Endodermal cell (in vitro differentiated cells): ENCODE measurements around the gene DGLUCY. TPM values are rescaled to one million over a fixed set of nuclear protein-coding genes. Genes with fewer than 3 reads are reported as not detected.
A peak's percentile ranks its signal among the peaks of the same experiment; 100 is the strongest.

ENCODE experiments used
- DNase-seq: peaks from one replicate; pipeline ENCODE4 v3.0.0-alpha.2; 2017
- H3K27ac ChIP-seq: 2 replicates; pipeline ENCODE4 v1.5.1; 2013; ENCODE audit warnings: mild to moderate bottlenecking, low read depth, low read length, moderate library complexity
- H3K27me3 ChIP-seq: 2 replicates; pipeline ENCODE4 v1.6.1; 2013; ENCODE audit warnings: mild to moderate bottlenecking, low read length, moderate library complexity; ENCODE audit not compliant: insufficient read depth, control insufficient read depth, poor library complexity, severe bottlenecking
- H3K36me3 ChIP-seq: 2 replicates; pipeline ENCODE4 v1.7.0; 2013; ENCODE audit warnings: mild to moderate bottlenecking, low read length, moderate library complexity; ENCODE audit not compliant: control insufficient read depth, insufficient read depth
- H3K4me1 ChIP-seq: one replicate; pipeline ENCODE4 v1.7.0; 2013; ENCODE audit warnings: low read length; ENCODE audit not compliant: control insufficient read depth, insufficient read depth
- H3K4me3 ChIP-seq: 2 replicates; pipeline ENCODE4 v1.5.1; 2013; ENCODE audit warnings: mild to moderate bottlenecking, low read length, moderate library complexity
- H3K9ac ChIP-seq: 2 replicates; pipeline ENCODE4 v1.6.1; 2013; ENCODE audit warnings: mild to moderate bottlenecking, low read length, moderate library complexity; ENCODE audit not compliant: poor library complexity, severe bottlenecking; ENCODE audit errors: extremely low read depth
- H3K9me3 ChIP-seq: 2 replicates; pipeline ENCODE4 v1.6.1; 2013; ENCODE audit warnings: mild to moderate bottlenecking, low read length, moderate library complexity; ENCODE audit not compliant: control insufficient read depth
- H3K27ac Mint-ChIP-seq: 2 replicates; pipeline ENCODE4 v1.8.0; 2020; ENCODE audit warnings: mixed read lengths
- H3K27me3 Mint-ChIP-seq: 2 replicates; pipeline ENCODE4 v1.8.0; 2021; ENCODE audit warnings: mild to moderate bottlenecking, mixed read lengths; ENCODE audit not compliant: insufficient read depth
- H3K36me3 Mint-ChIP-seq: 2 replicates; pipeline ENCODE4 v1.8.0; 2020; ENCODE audit warnings: low read depth, mixed read lengths
- H3K4me1 Mint-ChIP-seq: 2 replicates; pipeline ENCODE4 v1.8.0; 2020; ENCODE audit warnings: mixed read lengths
- H3K4me3 Mint-ChIP-seq: 2 replicates; pipeline ENCODE4 v1.8.0; 2020; ENCODE audit warnings: mild to moderate bottlenecking, moderate library complexity, mixed read lengths
- H3K9me3 Mint-ChIP-seq: 2 replicates; pipeline ENCODE4 v1.8.0; 2020; ENCODE audit warnings: mild to moderate bottlenecking, mixed read lengths
- CTCF ChIP-seq: fragments of 200-600 bp; sonication (generic); conservative IDR thresholded peaks from 2 replicates; pipeline ENCODE4 v1.5.0; 2021; ENCODE audit warnings: antibody characterized with exemption, mild to moderate bottlenecking
- WGBS, 2 experiments: methylation state at CpG; one replicate each; pipeline versions ENCODE4 v1.1.5 to v1.1.7; 2013; ENCODE audit warnings: missing lambda C conversion rate in 2 of 2, mixed read lengths in 1 of 2; ENCODE audit not compliant: insufficient coverage in 1 of 2, insufficient read length in 1 of 2; 5-methylcytosine and 5-hydroxymethylcytosine counted together
- total RNA-seq, 2 donors: library from RNA; stranded (reverse); fragmentation: NEBNext Ultra II Directional in 1 of 2; extraction: Animal tissue kit (Norgen Biotek cat#: 25700) in 1 of 2; gene quantifications; 2 replicates in 1 of 2; 3 replicates in 1 of 2; pipeline ENCODE4 v1.2.1, GENCODE V29; 2021

DGLUCY gene
- total RNA-seq, 2 donors from 2014 or later: 26.7 to 33.9 TPM

- H3K9ac ChIP-seq: no peak overlapping the region
- peaks cover 22% of the 10 kb centered on the region for H3K4me1 Mint-ChIP-seq
These were observed 139.3 kb downstream of the DGLUCY start for GRCh38 chr14:91252871-91253794.

GRCh38 chr14:91253795-91254323, 140.0 kb downstream of the DGLUCY start:
- peak overlapping the region; percentile 73 for H3K4me3 ChIP-seq
- H3K27ac ChIP-seq: no peak overlapping the region
- H3K9me3 ChIP-seq: no peaks in the 10 kb centered on the region
- 25 to 53% methylated on average over 5 to 20 of the region's 20 CpGs for WGBS, 2 experiments
- Mint-ChIP-seq H3K4me3 (peak overlapping the region; percentile 66), H3K9me3 (no peaks in the 10 kb centered on the region), H3K27ac (no peak overlapping the region), H3K36me3 (no peaks in the 10 kb centered on the region), H3K4me1 (peaks cover 22% of the 10 kb centered on the region), H3K27me3 (peaks cover 19% of the 10 kb centered on the region)
- DNase-seq: peak; percentile 69
- no peaks in the 10 kb centered on the region for H3K36me3 ChIP-seq
- H3K4me1 ChIP-seq: peaks cover 5% of the 10 kb centered on the region
- H3K27me3 ChIP-seq: no peaks in the 10 kb centered on the region
- no peak overlapping the region for H3K9ac ChIP-seq
- no peak for TF ChIP-seq CTCF

More at GRCh38 chr14:91252871-91253794, 139.3 kb downstream of the DGLUCY start:
- no peaks in the 10 kb centered on the region for H3K9me3 ChIP-seq
- Mint-ChIP-seq H3K9me3 (no peaks in the 10 kb centered on the region), H3K4me3 (peak overlapping the region; percentile 66), H3K36me3 (no peaks in the 10 kb centered on the region), H3K27me3 (peaks cover 19% of the 10 kb centered on the region), H3K27ac (no peak overlapping the region)
- peak; percentile 88 for DNase-seq
- H3K4me1 ChIP-seq: peaks cover 5% of the 10 kb centered on the region
- peak overlapping the region; percentile 73 for H3K4me3 ChIP-seq
- H3K36me3 ChIP-seq: no peaks in the 10 kb centered on the region
- H3K27ac ChIP-seq: no peak overlapping the region
- TF ChIP-seq CTCF: peak; percentile 70
- H3K27me3 ChIP-seq: no peaks in the 10 kb centered on the region
- WGBS, 2 experiments: 2 to 6% methylated on average over 16 to 95 of the region's 95 CpGs

GRCh38 chr14:91254461-91254860, 140.6 kb downstream of the DGLUCY start:
- TF ChIP-seq CTCF: no peak
- Histone ChIP-seq H3K27ac (no peak overlapping the region), H3K9me3 (no peaks in the 10 kb centered on the region), H3K4me1 (peaks cover 5% of the 10 kb centered on the region), H3K4me3 (no peak overlapping the region), H3K36me3 (no peaks in the 10 kb centered on the region), H3K9ac (no peak overlapping the region), H3K27me3 (no peaks in the 10 kb centered on the region)
- H3K4me3 Mint-ChIP-seq: peak overlapping the region; percentile 66
- H3K27ac Mint-ChIP-seq: no peak overlapping the region
- DNase-seq: no peak
- 81% methylated on average over 3 of the region's 3 CpGs; no CpG with 5 or more reads in 1 of the 2 experiments for WGBS, 2 experiments
- H3K4me1 Mint-ChIP-seq: peaks cover 22% of the 10 kb centered on the region
- no peaks in the 10 kb centered on the region for H3K9me3 Mint-ChIP-seq
- peaks cover 19% of the 10 kb centered on the region for H3K27me3 Mint-ChIP-seq
- no peaks in the 10 kb centered on the region for H3K36me3 Mint-ChIP-seq
